IPS DF 6.9 (cell line): ENCODE data around the gene AIFM3.

Experiments
- DNase-seq: peaks from one replicate; pipeline ENCODE4 v3.0.0-alpha.2; 2013; ENCODE audit warnings: low read depth, low spot score
- H3K27ac ChIP-seq: one replicate; pipeline ENCODE4 v1.5.1; 2013; ENCODE audit warnings: low read length, control low read depth
- H3K27me3 ChIP-seq: 2 replicates; pipeline ENCODE4 v1.6.1; 2013; ENCODE audit warnings: mild to moderate bottlenecking, low read length; ENCODE audit not compliant: control insufficient read depth, insufficient read depth
- H3K36me3 ChIP-seq: 2 replicates; pipeline ENCODE4 v1.6.1; 2013; ENCODE audit warnings: low read length; ENCODE audit not compliant: control insufficient read depth, insufficient read depth
- H3K4me1 ChIP-seq: 2 replicates; pipeline ENCODE4 v1.6.1; 2013; ENCODE audit warnings: low read length; ENCODE audit not compliant: control insufficient read depth, insufficient read depth
- H3K4me3 ChIP-seq: 2 replicates; pipeline ENCODE4 v1.5.1; 2013; ENCODE audit warnings: mild to moderate bottlenecking, low read length
- H3K9me3 ChIP-seq: 2 replicates; pipeline ENCODE4 v1.6.1; 2013; ENCODE audit warnings: low read length, inconsistent platforms; ENCODE audit not compliant: control insufficient read depth, insufficient read depth
- WGBS: extraction: QIAGEN DNeasy Blood & Tissue Kit; methylation state at CpG from one replicate; pipeline ENCODE4 v1.1.7; 2013; ENCODE audit warnings: mixed read lengths, missing lambda C conversion rate; ENCODE audit not compliant: insufficient read length, insufficient coverage; 5-methylcytosine and 5-hydroxymethylcytosine counted together

The AIFM3 gene, protein sequence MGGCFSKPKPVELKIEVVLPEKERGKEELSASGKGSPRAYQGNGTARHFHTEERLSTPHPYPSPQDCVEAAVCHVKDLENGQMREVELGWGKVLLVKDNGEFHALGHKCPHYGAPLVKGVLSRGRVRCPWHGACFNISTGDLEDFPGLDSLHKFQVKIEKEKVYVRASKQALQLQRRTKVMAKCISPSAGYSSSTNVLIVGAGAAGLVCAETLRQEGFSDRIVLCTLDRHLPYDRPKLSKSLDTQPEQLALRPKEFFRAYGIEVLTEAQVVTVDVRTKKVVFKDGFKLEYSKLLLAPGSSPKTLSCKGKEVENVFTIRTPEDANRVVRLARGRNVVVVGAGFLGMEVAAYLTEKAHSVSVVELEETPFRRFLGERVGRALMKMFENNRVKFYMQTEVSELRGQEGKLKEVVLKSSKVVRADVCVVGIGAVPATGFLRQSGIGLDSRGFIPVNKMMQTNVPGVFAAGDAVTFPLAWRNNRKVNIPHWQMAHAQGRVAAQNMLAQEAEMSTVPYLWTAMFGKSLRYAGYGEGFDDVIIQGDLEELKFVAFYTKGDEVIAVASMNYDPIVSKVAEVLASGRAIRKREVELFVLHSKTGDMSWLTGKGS

DNA sequence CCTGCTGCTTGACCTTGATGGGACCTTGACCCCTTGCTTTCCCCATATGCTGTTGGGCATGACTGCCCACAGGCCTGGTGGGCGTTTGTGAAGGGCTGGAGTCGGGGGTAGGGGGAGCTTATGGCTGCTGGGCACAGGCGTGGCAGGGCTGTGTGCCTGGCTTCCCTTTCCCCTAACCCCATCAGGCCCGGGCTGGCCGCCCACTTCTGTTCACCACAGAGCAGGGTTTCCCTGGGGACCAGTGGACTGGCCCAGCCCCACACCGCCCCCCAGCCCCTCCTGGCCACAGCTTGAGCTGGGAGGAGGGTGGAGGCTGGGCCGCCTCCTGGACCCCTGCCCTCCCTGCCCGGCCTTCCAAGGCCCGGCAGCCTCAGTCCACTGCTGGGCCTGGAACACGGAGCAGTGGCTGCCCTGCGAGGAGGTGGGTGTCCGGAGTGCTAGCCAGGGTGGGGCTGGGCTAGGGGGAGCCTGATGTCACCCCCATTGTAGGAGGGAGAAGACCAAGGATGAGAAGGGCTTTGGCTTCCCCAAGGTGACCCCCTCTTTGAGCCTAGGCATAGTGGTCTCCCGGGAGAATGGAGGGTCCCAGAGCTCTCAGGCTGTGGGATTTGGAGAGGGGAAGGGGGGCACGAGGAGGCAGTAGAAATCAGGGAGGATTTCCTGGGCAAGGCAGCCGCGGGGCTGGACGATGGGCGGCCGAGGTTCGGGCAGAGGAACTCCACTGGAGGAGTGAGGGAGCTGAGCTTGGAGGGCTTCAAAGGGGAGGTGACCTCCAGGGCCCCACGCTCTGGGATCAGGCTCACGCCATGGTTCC lies at the start of gene AIFM3:
TSS of gene AIFM3 (plus strand) at position 373 of the 814 bp plus-strand sequence. CDS start 690 bp downstream, outside the sequence.
- Histone ChIP-seq H3K36me3 (no peaks in the 10 kb centered on the region), H3K9me3 (no peaks in the 10 kb centered on the region), H3K4me1 (peaks cover 6% of the 10 kb centered on the region), H3K27ac (no peak within 1 kb of the TSS), H3K4me3 (no peak within 1 kb of the TSS), H3K27me3 (peaks cover 35% of the 10 kb centered on the region)
- no CpG with 5 or more reads among the region's 22 CpGs for WGBS
- DNase-seq = no peak

DNA sequence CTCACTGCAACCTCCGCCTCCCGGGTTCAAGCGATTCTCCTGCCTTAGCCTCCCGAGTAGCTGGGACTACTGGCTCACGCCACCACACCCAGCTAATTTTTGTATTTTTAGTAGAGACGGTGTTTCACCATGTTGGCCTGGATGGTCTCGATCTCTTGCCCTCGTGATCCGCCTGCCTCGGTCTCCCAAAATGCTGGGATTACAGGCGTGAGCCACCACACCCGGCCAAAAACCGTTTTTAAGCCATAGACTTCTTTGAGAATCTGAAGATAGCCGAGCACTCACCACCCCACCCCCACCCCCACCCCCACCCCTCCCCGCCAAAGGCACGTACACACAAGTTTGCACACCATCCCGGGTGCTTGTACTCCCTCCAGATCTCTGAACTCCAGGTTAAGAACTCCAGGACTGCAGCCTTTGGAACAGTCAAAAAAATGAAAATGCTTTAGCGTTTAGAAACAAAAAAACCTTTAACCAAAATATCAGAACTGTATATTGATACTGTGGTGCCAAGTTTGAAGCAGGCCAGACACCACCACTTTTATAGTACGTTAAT lies 48.3 kb upstream of the AIFM3 start:
- Histone ChIP-seq H3K9me3 (no peaks in the 10 kb centered on the region), H3K4me3 (peak overlapping the region; percentile 88; the same call in 1 of the 2 replicates), H3K36me3 (no peaks in the 10 kb centered on the region; the same call in 1 of the 2 replicates), H3K27me3 (no peaks in the 10 kb centered on the region), H3K27ac (no peak overlapping the region), H3K4me1 (peaks cover 2% of the 10 kb centered on the region; the same call in 1 of the 2 replicates)
- DNase-seq = no peak
- WGBS = no CpG with 5 or more reads among the region's 19 CpGs

DNA sequence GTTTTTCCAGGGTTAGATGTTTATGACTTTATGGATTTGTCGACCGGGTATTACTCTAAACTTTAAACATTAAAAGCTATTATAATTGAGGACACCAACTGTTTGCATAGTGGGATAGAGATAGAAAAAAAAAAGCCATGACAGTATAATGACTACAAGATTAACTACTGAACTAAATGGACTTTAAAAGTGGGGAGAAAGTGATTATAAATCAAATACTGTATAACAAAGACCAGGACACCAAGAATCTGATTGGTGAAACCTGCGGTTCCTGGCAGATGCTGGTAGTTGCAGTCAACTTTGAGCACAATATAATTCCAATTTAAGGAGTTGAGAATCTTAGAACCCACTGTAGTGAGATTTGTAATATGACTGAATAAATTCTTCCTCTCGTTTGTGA lies 47.3 kb upstream of the AIFM3 start:
- no peaks in the 10 kb centered on the region; the same call in 1 of the 2 replicates for H3K36me3 ChIP-seq
- peak overlapping the region; percentile 13; the same call in 1 of the 2 replicates for H3K4me3 ChIP-seq
- peaks cover 2% of the 10 kb centered on the region; the same call in 1 of the 2 replicates for H3K4me1 ChIP-seq
- DNase-seq = no peak
- H3K27ac ChIP-seq = no peak overlapping the region
- no peaks in the 10 kb centered on the region for H3K27me3 ChIP-seq
- WGBS = no CpG with 5 or more reads among the region's 4 CpGs
- no peaks in the 10 kb centered on the region for H3K9me3 ChIP-seq

DNA sequence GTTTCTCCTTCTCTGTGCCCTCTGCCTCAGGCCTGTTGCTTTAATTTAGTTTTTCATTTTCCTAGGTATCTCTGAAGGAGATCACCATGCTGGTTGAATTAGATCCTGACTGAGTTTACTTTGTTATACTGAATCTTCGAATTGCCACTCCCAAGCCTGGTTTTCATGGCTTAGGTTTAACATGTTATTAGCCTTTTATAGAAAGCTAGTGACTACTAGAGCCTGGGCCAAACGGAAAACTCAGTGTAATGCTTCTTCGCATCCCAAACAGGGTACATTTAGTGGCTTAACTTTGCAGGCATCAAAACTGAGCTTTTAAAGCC lies 46.2 kb upstream of the AIFM3 start:
- Histone ChIP-seq H3K4me3 (no peak overlapping the region), H3K27me3 (no peaks in the 10 kb centered on the region), H3K9me3 (no peaks in the 10 kb centered on the region), H3K36me3 (no peaks in the 10 kb centered on the region; the same call in 1 of the 2 replicates), H3K4me1 (peaks cover 5% of the 10 kb centered on the region), H3K27ac (no peak overlapping the region)
- WGBS = no CpG with 5 or more reads among the region's 3 CpGs
- no peak for DNase-seq

DNA sequence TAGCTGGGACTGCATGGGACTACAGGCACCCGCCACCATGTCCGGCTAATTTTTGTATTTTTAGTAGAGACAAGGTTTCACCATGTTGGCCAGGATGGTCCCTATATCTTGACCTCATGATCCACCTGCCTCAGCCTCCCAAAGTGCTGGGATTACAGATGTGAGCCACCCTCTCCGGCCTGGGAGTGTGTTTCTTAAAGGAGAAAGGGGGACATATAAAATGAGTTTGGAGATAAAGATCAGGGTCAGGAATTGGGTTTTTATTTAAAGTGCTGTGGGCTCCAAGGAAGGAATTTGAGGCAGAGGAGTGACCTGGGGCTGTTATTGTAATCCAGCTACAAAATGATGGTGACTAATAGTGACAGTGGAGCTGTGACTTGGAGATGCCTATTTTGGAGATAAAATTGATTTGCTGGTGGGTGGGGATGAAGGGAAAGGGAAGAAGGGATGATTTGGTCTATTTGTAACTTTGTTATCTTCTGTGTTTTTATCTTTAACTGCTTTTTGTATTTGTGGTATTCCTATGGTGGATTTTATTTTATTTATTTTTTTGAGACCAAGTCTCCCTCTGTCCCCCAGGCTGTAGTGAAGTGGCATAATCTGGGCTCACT lies 44.8 kb upstream of the AIFM3 start:
- Histone ChIP-seq H3K9me3 (no peaks in the 10 kb centered on the region), H3K4me3 (no peak overlapping the region), H3K4me1 (peaks cover 7% of the 10 kb centered on the region), H3K36me3 (no peaks in the 10 kb centered on the region; the same call in 1 of the 2 replicates), H3K27me3 (no peaks in the 10 kb centered on the region), H3K27ac (no peak overlapping the region)
- WGBS = no CpG with 5 or more reads among the region's 3 CpGs
- DNase-seq = no peak

DNA sequence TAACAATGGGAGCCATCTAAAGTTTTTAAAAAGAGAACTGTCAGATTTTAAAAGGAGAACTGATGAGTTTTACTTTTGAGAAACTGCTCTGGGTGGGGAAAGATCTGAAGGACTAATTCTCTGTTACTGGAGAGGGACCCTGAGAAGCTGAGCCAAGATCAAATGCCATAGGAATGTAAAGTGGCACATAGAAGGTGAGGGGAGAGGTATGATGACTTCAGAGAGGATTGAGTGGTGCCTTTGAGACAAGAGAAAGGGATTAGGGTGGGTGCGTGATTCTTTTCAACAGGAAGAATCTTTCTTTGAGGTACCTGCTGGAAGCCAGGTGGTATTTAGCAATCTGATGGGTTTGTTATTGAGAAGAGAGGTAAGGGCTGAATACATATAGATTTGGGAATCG lies 40.8 kb upstream of the AIFM3 start:
- no peaks in the 10 kb centered on the region for H3K36me3 ChIP-seq

DNA sequence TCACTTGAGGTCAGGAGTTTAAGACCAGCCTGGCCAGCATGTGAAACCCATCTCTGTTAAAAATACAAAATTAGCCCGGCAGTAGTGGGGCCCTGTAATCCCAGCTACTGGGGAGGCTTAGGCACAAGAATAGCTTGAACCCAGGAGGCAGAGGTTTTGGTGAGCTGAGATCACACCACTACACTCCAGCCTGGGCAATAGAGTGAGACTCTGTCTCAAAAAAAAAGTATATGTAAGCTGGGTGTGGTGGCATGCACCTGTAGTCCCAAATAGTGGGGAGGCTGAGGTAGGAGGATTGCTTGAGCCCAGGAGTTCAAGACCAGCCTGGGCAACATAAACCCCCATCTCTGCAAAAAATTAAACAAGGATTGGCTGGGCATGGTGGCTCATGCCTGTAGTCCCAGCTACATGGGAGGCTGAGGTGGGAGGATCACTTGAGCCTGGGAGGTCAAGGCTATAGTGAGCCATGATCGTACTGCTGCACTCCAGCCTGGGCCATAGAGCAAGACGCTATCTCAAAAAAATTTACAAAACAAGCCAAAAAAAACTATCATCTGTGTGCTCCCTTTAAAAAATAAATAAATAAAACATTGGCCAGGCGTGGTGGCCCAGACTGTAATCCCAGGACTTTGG lies 39.0 kb upstream of the AIFM3 start:
- H3K36me3 ChIP-seq = no peaks in the 10 kb centered on the region
- no peak overlapping the region for H3K27ac ChIP-seq
- no peaks in the 10 kb centered on the region for H3K9me3 ChIP-seq
- no peak for DNase-seq
- no peaks in the 10 kb centered on the region for H3K27me3 ChIP-seq
- H3K4me1 ChIP-seq = peaks cover 5% of the 10 kb centered on the region
- no CpG with 5 or more reads among the region's 4 CpGs for WGBS
- no peak overlapping the region for H3K4me3 ChIP-seq

More for the DNA sequence above, 40.8 kb upstream of the AIFM3 start:
- no peaks in the 10 kb centered on the region for H3K9me3 ChIP-seq
- no CpG with 5 or more reads among the region's 2 CpGs for WGBS
- H3K27me3 ChIP-seq = no peaks in the 10 kb centered on the region
- no peak for DNase-seq
- no peak overlapping the region for H3K27ac ChIP-seq
- no peak overlapping the region for H3K4me3 ChIP-seq
- H3K4me1 ChIP-seq = peaks cover 5% of the 10 kb centered on the region

DNA sequence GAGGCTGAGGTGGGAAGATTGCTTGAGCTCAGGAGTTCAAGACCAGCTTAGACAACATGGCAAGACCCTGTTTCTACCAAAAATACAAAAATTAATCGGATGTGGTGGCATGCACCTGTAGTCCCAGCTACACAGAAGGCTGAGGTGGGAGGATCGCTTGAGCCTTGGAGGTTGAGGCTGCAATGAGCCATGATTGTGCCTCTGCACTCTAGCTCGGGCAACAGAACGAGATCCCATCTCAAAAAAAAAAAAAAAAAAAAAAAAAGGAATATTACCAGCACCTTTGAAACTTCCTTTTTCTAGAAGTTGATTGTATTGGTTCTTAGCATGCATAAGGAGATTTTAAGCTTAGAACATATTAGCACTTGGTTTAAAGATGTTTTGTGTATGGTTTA lies 38.5 kb upstream of the AIFM3 start:
- H3K9me3 ChIP-seq = no peaks in the 10 kb centered on the region
- no peak overlapping the region for H3K27ac ChIP-seq
- peaks cover 5% of the 10 kb centered on the region for H3K4me1 ChIP-seq
- WGBS = no CpG with 5 or more reads among the region's 4 CpGs
- no peaks in the 10 kb centered on the region for H3K36me3 ChIP-seq
- H3K27me3 ChIP-seq = no peaks in the 10 kb centered on the region
- H3K4me3 ChIP-seq = no peak overlapping the region
- DNase-seq = no peak

DNA sequence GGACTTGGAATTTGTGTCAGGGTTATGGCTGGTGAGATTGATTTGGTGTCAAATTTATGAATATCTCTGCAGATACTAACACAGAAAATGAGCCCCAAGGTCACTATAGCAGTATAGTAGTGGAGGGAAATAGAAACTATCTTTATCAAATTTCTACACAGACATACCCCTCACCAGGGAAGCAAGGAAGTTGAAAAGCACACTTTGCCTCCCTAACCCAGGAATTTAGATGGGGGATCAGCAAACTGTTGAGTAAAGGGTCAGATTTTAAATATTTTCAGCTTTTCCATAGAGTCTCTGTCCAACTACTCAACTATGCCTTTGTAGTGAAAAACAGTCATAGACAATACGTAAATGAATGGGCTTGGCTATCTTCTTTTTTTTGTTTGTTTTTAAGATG lies 37.1 kb upstream of the AIFM3 start:
- H3K36me3 ChIP-seq = no peaks in the 10 kb centered on the region

More for the DNA sequence above, 37.1 kb upstream of the AIFM3 start:
- H3K27me3 ChIP-seq = no peaks in the 10 kb centered on the region
- DNase-seq = no peak
- H3K27ac ChIP-seq = no peak overlapping the region
- no peaks in the 10 kb centered on the region for H3K9me3 ChIP-seq
- WGBS = no CpG with 5 or more reads among the region's 1 CpG
- H3K4me1 ChIP-seq = peaks cover 5% of the 10 kb centered on the region
- H3K4me3 ChIP-seq = no peak overlapping the region
